NCI-H1105 treated with DMSO at 0.1 percent for 48 hours (cell line): ENCODE data around the gene RPL29.
A peak's percentile ranks its signal among the peaks of the same experiment; 100 is the strongest.

Source experiments
- DNase-seq: peaks from one replicate; lab custom pipeline; 2025; lab: John Stamatoyannopoulos, UW

RPL29 gene

GRCh38 chr3:51982838-51983577, 12.7 kb downstream of the RPL29 start, which contains the start of gene ACY1:
TSS of gene ACY1 (plus strand) at chr3:51983535. CDS start at chr3:51984065, 530 bp downstream.
- DNase-seq: peak; percentile 36

DNA sequence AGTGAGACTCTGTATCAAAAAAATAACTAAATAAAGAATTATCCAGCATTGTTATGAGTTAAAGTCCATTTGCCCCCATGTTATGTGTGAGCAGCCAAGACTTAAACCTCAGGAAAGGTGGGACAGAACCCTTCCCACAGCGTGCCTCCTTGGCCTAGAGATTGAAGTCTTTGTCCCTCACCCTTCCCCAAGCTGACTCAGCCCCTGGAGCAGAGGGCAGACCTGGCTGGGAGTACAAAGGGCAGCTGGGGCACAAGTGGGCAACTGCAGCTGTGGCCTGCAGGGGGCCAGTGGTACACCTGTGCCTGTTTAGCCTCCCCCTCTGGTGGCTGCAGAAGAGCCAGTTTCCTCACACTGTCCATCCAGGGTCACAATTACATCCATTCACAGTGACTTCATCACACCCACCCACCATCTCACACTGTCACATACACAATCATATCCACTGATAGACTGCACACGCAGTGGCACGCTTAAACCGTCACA, 13.3 kb downstream of the RPL29 start:
- DNase-seq: peak; percentile 40

DNA sequence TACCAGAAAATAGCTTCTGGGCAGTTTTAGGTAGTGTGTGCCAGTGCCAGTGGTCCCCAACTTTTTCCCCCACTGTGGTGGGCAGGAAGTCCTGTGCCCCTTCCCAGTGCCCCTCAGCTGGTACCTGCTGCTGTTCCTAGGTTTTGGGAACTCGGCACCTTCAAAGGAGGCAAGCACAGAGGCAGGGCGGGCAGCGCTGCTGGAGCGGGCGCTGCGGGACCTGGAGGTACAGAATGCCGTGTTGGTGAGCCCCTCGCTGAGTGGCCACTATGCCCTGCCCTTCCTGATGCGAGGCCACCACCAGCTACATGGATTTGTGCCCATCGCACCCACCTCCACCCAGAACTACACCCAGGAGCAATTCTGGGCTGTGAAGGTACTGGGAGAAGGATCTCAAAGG, 15.4 kb downstream of the RPL29 start:
- no peak for DNase-seq

DNA sequence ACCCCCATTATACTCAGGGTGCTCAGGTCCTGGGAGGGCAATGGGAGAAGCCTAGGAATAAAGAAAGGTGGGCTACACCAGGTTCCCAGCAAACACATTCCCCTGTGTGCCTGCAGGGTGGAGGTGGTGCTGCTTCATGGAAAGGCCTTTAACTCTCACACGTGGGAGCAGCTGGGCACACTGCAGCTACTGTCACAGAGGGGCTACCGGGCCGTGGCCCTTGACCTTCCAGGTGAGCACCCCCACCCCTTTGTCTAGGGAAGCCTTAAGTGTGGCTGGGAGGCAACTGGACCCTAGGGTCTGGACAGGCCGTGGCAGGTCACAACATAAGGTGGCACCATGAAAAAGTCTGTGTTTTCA, 17.6 kb downstream of the RPL29 start:
- no peak for DNase-seq

DNA sequence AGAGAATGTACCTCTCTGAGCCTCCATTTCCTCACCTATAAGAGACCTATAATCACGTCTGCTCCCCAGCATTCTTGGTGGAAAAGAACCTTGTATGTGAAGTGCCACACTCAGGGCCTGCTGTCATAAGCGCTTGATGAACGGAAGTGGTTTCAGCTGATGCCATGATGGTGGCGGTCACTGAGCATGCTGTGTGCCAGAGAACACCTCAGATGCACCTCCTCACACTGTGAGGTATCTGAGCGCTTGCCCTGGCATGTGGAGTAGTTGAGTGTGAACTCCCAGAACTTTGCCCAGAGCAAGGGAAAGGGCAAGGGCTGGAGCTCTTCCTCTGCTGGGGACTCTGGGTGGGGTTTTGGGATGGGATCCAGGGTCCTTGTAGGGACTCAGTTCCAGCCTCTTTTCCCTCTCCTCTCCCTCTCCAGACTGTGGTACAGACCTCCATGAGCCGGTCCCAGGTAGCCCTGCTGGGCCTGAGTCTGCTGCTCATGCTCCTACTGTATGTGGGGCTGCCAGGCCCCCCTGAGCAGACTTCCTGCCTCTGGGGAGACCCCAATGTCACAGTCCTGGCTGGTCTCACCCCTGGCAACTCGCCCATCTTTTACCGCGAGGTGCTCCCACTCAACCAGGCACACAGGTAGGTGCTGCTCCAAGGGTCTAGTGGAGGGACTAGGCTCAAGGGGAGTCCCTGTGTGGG, 18.1 kb downstream of the RPL29 start:
- DNase-seq: no peak

DNA sequence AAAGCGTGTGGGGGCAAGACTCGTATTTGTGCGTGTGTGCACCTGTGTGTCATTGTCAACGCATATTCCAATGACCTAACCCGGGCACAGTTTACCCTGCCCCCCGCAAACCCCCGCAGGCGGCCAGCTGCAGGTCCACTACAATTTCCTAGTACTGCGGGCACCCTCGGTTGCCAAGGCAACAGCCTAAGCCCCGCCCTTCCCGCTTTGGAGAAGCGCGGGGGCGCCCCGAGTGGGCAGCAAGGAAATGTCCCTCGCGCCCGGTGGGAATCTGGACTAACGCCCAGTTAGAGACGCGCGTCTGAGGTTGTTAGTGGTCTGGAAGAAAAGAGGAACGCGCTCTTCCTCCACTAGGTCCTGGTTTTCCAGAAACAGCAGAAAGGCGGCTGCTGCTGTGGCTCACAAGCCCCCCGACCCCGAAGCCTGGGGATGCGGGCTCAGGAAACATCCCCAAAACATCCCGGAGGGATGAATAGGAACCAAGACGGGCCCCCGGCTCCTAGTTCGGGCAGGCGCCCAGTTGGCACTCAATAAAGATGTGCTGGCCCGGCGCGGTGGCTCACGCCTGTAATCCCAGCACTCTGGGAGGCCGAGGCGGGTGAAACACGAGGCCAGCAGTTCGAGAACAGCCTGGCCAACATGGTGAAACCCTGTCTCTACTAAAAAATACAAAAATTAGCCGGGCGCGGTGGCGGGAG, 19.7 kb downstream of the RPL29 start:
- no peak for DNase-seq

- DNase-seq: peak; percentile 38
These were observed 20.5 kb downstream of the RPL29 start, which contains the start of gene ABHD14A for GRCh38 chr3:51974963-51975851. TSS of gene ABHD14A (plus strand) at chr3:51975064. CDS start at chr3:51975136, 72 bp downstream.

DNA sequence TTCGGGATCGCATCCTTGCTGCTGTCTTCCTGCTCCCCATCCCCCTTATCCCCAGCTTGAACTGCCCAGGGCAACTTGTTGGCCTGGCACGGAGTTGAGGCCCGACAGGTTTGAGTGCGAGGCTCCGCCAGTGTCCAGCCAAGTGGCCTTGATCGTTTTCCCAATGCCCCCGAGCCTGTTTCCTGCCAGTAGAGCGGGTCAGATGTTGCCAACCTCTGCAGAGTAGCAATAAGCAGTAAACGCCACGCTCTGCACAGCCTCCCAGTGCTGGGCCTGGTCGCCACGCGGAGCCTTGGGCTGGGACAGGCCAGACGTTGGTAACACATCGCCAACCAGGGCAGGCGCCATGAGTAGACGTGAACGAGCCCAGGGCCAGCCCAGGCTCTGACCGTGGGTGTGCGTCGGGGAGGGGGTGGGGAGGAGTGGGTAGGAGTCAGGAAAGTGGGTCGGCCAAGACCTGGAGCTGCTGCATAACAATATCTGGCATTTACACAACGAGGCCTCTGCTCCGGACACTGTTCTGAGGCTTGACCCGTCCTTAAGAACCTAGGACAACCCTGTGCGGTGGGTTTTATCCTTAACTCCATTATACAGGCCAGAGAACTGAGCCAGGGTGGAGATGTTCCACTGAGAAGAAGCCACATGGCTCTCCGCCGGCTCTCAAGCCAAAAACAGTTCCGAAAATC, 21.3 kb downstream of the RPL29 start:
- DNase-seq: no peak

DNA sequence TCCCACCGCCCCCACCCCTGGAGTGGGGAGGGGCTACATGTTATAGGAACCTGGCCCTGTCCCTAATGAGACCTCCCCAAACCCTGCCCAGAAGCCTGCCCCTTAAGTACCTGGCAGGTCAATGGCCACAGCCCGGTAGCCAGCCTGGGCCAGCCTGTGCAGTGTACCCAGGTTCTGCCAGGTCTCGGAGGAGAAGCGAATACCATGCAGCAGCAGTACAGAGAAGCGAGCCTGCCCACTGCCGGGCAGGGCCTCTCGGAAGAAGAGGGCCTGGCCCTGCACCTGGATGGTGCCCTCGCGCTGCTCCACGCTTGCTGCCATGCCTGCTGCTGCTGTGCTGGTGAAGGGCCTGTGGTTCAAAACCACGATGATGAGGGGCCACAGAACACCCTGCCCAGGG, 24.3 kb downstream of the RPL29 start:
- DNase-seq: no peak

- DNase-seq: no peak
These were observed 24.9 kb downstream of the RPL29 start for GRCh38 chr3:51970606-51971300.

DNA sequence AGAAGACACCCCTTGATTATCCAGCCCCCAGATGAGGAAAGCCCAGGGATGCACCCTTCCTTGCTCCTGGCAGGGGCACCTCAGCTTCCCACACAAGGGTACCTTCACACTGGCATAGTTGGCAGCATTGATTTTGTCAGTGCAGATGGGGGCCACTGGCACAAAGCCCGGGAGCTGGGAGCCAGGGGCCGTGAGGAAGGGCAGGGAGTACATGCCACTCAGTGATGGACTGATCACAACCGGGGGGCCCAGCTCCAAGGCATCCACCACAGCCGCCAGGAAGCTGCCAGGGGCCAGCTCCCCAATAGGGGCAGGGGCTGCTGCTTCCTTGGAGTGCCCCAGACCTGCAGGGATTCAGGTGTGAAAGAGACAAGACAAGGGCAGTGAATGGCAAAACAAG, 25.9 kb downstream of the RPL29 start:
- DNase-seq: no peak

GRCh38 chr3:51968883-51969678, 26.6 kb downstream of the RPL29 start:
- no peak for DNase-seq

DNA sequence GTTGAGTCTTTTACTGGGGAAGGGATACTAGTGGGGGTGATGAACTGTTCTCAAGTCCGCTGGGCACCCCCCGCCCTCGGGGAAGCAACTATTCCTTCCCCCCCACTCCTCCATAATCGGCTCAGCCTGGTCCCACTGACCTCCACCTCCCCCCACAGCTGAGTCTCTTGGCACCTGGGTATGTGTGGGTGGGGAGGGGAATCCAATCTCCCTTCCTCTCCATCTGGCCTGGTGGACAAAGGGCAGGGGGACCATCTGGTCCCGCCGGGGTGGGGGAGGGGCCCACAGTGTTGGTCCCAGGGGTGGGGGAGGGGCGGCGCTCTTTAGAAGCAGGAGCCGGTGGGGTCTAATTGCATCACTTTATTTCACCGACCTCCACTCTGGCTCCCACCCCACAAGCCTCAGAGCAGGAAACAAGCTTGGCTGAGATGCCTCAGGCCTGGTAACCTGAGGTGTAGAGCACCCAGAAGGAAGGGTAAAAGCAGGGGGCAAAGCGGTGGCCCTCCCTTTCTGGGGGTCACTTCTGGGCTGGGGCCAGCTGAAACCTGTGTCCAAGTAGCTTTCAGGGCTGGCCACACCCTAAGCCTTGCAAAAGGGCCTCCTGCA, 27.4 kb downstream of the RPL29 start:
- DNase-seq: no peak

- peak; percentile 6 for DNase-seq
These were observed 28.1 kb downstream of the RPL29 start, which contains the start of gene PCBP4 for GRCh38 chr3:51967384-51968169. TSS of gene PCBP4 (minus strand) at chr3:51967454. CDS start at chr3:51961240, 6,214 bp downstream.

- DNase-seq: no peak
These were observed 28.7 kb downstream of the RPL29 start for GRCh38 chr3:51966922-51967383.

GRCh38 chr3:51966486-51966885, 29.2 kb downstream of the RPL29 start:
- DNase-seq: no peak

DNA sequence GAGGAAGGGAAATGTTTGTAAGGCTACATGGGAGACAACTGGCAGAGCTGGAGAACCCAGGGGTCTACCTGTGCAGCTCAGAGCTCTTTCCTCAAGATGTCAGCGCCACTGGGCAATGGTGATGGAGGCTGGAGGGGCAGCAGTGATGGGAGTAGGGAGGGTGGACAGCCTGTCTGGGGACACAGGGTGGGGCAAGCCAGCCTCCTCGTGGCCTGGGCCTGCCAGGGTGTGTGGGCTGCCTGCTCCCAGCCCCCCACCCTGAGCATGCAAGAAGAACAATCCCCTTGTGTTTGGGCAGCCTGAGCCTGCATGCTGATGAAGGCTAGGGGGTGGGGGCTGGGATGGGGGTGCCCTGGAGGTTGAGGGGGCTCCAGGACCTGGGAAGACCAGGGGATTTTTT, 29.7 kb downstream of the RPL29 start:
- DNase-seq: no peak

DNA sequence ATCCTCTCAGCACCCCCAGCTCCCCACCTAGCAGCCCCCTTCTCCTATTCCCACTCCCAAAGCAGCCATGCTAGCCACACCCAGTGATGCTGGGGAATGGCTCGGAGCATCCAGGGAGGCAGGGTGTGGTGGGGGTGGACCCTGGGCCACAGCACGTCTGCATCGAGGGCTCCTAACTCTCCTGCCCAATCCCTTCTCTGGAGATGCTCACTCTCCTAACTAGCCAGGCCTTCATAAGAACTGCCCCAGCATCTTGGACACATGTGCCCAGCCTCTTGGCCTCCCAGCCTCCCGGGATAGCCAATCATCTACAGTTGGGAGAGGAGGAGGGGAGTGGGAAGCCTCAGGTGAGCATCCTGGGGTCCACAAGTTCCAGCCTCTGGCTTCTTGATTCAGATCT, 31.2 kb downstream of the RPL29 start:
- DNase-seq: no peak
